ENCODE data around the gene SLCO4A1. TPM values are rescaled to one million over a fixed set of nuclear protein-coding genes. Genes with fewer than 3 reads are reported as not detected.

SLCO4A1 gene
- total RNA-seq, 1 donor from 2014 or later, result 12.1 TPM

DNA sequence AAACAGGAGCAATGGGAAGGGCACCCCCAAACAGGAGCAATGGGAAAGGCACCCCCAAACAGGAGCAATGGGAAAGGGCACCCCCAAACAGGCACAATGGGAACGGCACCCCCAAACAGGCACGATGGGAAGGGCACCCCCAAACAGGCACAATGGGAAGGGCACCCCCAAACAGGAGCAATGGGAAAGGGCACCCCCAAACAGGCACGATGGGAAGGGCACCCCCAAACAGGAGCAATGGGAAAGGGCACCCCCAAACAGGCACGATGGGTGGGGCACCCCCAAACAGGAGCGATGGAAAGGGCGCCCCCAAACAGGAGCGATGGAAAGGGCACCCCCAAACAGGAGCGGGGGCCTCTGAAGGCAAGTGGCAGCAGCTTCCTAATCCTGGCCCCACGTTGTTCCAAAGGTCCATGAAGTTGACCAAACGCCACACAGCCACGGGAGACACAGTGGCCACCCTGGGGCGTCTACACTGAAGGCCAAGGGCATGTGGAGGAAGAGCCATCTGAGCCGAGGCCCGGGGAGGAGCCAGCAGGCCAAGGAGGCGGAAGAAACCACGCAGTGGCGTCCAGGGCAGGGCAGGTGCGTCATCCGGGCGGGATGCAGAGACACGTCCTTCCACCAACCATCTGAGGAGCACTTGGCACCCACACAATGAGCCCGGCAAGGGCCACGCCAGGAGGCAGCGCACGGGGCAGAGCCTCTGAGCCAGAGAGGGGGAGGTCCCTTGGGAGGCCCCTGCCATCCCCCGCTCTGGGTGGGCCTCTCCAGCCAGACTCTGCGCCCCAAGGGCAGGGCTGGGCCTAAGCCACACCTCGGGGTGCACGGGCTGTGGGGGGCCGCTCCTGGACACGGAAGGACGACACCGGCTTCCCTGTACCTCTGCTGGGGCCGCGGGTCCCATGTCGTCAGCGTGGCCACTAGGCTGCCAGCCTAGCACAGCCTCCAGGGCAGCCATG is 44.8 kb downstream of the SLCO4A1 start:
- ATAC-seq (ENCODE audit: poor library complexity) (no peak), DNase-seq (no peak)
- intact Hi-C loops (cut with DNase I), result no loop called here

DNA sequence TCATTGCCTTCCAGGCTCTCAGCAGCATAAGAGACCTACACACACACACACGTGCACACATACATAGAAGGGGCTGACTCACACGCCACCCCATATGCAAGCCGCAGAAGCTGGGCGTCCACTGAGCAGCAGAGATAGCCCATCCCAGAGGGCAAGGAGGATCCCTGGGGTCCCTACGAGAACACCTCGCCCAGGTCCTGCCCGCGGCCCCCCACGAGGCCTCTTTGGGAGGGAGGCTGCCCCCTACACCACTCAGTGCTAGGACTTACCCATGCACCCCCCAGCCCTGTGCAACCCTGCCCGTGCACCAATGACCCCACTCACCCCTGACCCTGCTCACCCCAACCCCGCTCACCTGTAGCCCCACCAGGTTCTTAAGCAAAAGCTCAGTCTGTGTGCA is 45.8 kb downstream of the SLCO4A1 start:
- no peak for DNase-seq
- ATAC-seq (ENCODE audit: poor library complexity), result no peak
- intact Hi-C loops (cut with DNase I), result no loop called here

DNA sequence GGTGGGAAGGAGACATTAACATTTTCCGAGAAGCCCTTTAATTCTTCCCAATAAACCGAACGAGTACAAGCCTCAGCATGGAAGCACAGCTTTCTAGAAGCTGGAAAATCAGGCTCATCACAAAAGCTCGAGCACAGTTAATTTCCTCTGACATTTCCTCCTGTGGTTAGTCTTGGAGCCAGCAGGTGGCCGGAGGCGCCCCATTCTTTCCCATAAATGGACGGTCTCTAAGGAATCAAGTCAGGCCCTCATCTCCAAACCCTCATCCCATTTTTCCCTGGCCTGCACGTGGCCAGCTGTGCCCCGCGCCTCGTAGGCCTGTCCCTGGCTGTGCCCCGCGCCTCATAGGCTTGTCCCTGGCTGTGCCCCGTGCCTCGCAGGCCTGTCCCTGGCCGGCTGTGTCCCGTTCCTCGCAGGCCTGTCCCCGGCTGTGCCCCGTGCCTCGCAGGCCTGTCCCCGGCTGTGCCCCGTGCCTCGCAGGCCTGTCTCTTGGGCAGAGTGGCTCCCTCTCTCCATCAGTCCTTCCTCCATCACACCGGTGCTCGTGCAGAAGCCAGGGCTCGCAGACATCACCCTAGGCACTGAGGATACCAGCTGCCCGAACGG is 46.7 kb downstream of the SLCO4A1 start:
- no peak for DNase-seq
- intact Hi-C loops (cut with DNase I), result no loop called here
- no peak for ATAC-seq (ENCODE audit: poor library complexity)

DNA sequence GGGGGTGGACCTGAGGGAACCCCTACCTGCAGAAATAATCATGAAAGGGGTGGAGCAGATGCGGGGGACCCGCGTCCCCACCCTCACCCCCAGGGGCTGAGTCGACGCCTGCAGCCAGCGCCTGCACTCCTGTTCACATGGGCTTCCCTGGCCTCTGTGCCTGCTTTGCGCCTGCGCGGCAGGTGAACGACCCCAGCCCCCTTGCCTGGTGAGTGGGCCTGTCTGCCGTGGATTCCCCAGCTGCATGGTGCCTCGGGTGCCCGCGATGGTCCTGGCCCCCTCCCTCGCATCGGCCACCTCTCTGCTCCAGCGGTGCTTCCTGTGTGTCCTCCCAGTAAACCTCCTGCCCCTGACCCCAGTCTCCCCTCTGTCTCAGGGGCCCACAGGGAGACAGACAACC is 47.6 kb downstream of the SLCO4A1 start:
- ATAC-seq (ENCODE audit: poor library complexity) (no peak), DNase-seq (no peak)
- intact Hi-C loops (cut with DNase I), result no loop called here

DNA sequence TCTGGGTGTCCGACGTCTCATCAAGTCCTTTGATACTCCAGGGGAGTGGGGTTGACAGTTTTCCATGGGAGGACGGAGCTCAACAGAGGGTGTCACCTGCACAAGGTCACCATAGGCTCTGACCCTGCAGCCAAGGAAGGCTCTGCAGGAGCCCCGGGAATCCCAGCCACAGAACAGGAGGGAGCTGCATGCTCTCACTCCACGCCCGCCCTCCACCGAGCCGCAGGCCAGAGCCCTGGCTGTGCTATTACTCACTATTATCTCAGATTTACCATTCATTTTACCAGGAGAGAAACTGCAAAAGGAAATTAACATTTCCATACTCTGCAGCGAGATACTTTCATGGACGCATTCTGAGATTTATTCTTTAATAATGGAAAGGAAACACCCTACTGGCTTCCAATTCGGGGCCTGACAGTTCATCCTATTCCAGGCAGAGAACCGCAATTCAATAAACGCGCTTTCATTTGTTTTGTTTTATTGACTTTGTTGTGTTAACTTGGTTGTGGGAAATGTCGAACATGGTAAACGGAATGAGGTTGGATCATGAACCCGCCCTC is 48.0 kb downstream of the SLCO4A1 start:
- DNase-seq (no peak), ATAC-seq (ENCODE audit: poor library complexity) (no peak)
- intact Hi-C loops (cut with DNase I), result no loop called here

DNA sequence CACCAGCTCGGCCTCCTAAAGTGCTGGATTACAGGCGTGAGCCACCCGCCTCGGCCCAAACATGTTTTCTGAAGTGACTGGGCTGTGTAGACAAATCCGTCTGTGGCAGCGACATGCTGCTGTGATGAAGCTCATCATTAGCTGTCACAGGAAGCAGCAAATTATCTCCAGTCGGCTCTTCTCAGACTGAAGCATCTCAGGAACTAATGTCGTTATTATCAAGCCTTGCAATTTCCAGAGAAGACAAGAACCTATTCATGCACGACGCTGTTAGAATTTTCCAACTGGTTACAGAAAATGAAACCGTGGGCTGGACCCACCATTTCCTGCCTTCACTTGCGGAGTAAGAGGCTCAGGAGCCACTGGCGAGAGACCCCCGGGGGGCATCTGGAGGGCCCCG is 49.2 kb downstream of the SLCO4A1 start:
- DNase-seq, result no peak
- intact Hi-C loops (cut with DNase I), result no loop called here
- ATAC-seq (ENCODE audit: poor library complexity), result no peak

DNA sequence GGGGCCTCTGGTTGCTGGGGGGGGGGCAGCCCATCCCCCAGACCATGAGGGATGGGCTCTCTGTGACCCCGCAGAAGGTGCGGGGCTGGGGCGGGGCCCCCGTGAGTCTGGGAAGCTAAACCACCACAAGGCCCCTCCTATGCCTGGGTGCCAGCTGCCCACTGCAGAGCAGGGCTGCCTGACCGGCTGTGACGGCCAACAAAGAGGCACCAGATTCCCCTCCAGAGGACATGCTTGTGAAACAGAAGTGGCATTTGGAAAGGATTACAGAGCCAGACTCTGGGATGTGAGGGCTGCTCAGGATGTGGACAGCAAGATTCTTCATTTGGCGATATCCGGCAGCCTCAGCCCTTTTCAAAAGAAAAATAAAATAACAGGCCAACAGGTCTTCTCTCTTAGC is 49.9 kb downstream of the SLCO4A1 start:
- intact Hi-C loops (cut with DNase I), result no loop called here
- DNase-seq (no peak), ATAC-seq (ENCODE audit: poor library complexity) (no peak)

DNA sequence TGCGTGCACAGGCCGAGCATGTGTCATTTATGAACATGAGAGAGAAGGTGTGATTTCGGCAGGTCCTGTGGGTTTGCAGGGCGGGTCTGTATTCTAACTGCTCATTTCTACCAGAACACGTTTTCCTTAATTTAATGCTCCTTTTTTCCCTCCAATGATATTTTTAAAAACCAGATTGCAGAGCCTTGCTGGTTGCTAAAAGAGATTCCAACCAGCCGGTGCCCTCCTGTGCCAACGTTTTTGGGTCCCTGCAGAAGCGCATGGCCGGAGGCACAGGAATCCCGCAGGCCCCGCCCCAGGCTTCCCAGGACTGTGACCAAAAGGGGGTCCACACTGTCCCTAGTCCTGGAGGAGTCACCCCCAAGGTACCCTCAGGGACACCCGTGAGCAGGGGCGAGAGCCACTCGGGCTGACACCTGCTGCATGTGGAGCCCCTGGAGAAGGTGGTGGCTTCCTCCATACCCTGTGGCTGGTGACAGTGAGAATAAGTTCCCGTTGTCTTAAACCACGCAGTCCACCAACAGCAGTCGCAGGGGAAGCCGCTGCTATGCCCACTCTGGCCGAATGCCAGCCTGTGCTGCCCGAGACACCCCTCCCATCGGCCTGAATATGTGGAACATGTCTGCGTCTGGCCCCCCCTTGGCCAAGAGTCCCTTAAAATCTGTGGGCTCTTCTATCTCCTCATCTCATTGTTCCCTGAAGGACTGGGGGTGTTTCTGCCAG is 50.7 kb downstream of the SLCO4A1 start:
- DNase-seq (no peak), ATAC-seq (ENCODE audit: poor library complexity) (no peak)
- intact Hi-C loops (cut with DNase I), result no loop called here

DNA sequence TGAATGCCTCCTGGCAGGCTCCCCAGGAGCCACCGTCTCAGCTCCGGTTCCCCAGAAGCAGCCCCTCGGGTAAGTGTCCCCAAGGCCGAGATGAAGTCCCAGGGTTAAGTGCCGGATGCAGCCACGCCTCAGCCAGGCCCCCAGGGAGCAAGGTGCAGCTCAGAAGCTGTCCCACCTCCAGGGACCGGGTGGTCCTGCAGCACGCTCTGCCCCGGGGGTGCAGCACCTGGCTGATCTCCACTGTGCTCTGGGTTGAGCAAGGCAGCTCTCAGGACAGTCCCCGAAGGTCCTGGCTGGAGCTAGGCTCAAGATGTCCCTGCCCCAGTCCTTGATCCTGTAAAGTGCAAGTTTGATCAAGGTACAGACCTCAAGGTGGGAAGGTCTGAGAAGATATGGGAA is 51.2 kb downstream of the SLCO4A1 start:
- ATAC-seq (ENCODE audit: poor library complexity) (no peak), DNase-seq (no peak)
- intact Hi-C loops (cut with DNase I), result no loop called here

DNA sequence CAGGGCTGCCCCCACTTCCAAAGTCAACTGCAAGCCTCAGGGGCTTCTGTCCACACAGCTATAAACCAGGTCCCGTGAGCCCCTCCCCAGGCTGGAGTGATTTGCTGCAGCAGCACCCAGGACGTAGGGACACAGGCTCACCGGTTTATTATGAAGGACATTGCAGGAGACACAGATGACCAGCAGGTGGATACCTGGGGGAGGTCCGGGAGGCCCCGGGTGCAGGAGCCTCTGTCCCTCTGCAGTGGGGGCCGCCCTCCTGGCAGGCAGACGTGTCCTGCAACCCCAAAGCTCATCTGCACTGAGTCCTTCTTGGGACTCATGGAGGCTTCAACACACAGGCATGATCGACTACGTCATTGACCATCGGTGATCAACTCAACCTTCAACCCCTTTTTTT is 51.8 kb downstream of the SLCO4A1 start:
- intact Hi-C loops (cut with DNase I), result no loop called here
- DNase-seq (no peak), ATAC-seq (ENCODE audit: poor library complexity) (no peak)

DNA sequence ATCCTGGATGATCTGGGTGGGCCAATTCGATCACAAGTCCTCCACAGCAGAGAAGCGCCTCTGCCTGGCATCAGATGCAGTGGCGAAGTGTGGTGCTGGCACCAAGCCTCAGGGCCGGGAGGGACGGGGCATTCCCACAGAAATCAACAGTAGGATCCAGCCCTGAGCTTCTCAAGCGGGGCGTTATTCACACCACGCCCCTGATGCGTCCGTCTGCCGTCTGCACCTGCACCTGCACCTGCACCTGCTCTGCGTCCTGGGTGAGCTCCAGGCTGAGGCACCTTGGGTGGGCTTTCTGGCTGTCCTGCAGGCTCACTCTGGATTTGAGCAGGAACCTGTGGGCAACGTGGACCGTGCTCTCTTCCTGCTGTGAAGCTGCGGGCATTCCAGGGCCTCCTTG is 52.6 kb downstream of the SLCO4A1 start:
- DNase-seq (no peak), ATAC-seq (ENCODE audit: poor library complexity) (no peak)
- intact Hi-C loops (cut with DNase I), result no loop called here

DNA sequence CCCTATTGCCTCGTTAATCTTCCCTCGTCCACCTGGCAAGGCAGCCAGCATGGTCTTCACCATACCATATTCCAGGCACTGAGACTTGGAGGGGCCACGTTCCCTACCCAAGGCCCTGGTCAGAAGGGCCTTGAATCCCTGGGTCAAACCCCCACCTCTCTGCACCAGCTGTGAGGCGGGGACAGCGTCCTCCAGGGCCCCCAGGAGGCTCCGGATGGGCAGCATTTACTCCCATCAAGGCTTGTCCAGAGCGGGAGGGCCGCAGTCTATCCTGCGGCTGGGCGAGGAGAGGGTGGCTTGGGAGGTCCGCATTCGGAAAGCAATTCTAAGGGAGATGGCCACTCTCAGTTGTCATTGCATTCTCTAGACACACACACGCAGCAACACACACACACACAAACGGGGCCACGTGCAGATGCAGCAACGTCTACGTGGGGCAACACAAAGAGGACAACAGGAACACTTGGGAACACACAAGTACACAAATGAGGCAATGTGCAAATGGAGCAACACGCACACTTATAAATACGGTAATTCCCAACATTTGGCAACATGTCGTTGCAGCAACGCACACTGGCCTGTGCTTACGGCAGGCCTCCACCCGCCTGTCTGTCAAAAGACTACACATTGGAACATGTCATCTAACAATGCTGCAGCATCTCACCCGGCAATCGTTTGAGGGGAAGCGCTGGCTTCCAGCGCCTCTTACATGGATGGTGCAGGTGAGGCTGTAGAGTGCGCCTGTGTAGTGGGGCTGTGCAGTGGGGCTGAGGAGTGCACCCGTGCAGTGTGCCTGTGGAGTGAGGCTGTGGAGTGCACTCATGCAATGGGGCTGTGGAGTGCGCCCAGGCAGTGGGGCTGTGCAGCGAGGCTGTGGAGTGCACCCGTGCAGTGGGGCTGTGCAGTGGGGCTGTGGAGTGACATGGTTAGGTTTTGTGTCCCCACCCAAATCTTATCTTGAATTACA is 53.4 kb downstream of the SLCO4A1 start:
- intact Hi-C loops (cut with DNase I), result no loop called here
- ATAC-seq (ENCODE audit: poor library complexity), result no peak
- DNase-seq, result no peak

DNA sequence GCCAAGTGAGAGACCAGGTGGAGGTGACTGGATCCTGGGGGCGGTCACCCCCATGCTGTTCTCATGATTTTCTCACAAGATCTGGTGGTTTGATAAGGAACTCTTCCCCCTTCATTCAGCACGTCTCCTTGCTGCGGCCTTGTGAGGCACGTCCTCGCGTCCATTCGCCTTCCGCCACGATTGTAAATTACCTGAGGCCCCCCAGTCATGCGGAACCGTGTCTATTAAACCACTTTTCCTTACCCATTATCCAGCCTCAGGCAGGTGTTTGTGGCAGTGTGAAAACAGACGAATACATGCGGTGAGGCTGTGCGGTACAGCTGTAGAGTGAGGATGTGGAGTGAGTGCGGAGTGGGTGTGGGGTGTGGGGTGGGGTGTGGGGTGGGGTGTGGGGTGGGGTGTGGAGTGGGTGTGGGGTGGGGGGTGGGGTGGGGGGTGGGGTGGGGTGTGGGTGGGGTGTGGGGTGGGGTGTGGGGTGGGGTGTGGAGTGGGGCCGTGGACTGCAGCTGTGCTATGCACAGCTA is 54.2 kb downstream of the SLCO4A1 start:
- DNase-seq (no peak), ATAC-seq (ENCODE audit: poor library complexity) (no peak)
- intact Hi-C loops (cut with DNase I), result no loop called here

DNA sequence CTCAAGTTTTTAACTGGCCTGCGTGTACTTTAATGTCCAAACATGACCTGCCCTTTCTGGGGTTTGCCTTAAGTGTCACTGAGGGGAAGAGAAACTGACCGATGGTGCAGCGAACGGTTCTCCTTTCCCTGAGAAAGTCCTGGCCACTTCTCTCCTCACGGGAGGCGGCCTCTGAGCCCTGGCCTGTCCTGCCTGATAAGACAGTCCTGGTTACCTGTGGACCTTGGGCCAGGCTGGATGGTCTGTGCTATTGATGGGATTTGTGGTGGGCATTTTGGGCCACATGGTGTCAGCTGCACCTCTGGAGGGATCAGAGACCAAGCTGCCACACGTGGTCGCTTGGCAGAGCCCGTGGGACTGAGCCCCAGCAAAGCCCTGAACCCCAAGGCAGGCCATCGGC is 54.7 kb downstream of the SLCO4A1 start:
- DNase-seq (no peak), ATAC-seq (ENCODE audit: poor library complexity) (no peak)
- intact Hi-C loops (cut with DNase I), result no loop called here

DNA sequence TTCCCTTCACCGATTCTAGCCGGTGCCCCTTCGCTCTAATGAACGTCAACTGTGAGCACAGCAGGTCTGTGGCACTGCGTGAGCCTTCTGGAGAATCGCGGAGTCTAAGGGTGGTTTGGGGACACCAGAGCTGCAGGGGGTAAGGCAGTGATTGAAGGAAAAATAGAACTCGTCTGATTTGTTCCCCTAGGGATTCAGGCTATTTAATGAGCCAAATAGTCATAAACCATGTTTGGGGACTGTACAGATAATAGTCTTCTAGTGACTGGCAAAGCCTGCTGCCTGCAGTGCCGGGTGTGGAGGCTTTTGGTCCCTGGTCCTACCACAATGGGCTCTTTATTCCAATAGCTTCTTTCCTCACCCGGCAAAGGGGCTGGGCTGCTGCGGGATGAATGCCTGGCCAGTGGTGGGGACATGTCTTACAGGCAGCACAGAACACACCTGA is 55.2 kb downstream of the SLCO4A1 start:
- DNase-seq (no peak), ATAC-seq (ENCODE audit: poor library complexity) (no peak)
- intact Hi-C loops (cut with DNase I), result no loop called here

DNA sequence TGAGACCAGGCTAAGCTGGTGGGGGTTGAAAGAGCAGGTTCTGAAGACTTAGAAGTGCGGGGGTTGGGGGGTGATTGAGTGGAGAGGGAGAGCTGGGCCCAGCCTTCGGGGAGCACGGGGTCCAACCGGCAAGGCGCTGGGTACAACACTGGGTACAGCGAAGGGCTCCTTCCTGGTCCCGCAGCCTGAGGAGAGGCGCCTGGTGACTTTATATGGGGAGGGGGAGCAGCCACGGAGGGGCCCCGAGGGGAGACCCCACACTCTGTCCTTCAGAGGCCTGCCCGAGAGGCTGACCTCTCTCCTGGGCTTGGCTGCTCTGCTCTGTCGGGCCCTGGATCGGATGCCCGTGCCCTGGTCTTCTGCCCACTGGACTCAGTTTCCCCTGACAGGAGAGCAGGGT is 55.9 kb downstream of the SLCO4A1 start:
- DNase-seq (no peak), ATAC-seq (ENCODE audit: poor library complexity) (no peak)
- intact Hi-C loops (cut with DNase I), result no loop called here

DNA sequence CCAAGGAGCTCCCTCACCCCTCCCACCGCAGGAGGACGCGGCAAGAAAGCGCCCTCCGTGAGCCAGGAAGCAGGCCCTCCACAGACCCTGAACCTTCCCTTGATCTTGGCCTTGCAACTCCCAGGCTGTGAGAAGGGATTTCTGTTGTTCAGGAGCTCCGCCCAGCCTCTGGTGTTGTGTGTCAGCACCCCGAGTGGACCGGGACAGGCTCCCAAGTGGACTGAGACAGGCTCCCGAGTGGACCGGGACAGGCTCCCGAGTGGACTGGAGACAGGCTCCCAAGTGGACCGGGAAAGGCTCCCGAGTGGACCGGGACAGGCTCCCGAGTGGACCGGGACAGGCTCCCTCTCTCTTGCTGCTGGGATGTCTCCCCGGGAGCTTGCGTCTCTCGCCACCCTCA is 57.0 kb downstream of the SLCO4A1 start:
- intact Hi-C loops (cut with DNase I), result no loop called here
- no peak for DNase-seq
- ATAC-seq (ENCODE audit: poor library complexity), result no peak

DNA sequence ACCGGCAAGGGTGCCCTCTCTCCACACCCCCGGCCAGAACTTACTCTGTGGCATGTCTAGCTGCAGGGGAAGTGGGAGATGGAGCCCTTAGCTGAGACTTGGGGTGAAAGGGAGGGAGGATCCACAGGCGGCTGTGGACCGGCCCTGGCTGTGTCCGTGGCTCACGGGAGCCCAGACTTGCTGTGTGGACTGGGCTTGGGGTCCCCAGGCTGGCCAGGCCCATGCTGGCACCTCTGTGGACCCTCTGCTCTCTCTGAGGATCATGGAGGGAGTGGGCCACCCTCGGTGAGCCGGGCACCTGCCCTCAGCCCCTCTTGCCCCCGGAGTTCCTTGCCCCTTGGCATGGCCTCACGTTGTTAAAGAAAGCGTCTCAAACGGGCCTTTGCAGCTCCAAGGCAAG is 57.4 kb downstream of the SLCO4A1 start:
- ATAC-seq (ENCODE audit: poor library complexity) (no peak), DNase-seq (no peak)
- intact Hi-C loops (cut with DNase I), result no loop called here
